Common myeloid progenitor, CD34-positive (primary cell): ENCODE results near the gene PCDH18.

ENCODE experiments used
- CTCF ChIA-PET: fragments of 350-600 bp; sonication (Branson Sonifier 250); formaldehyde crosslinking; loops from one replicate; lab custom pipeline; 2021; ENCODE audit warnings: antibody characterized with exemption; lab: Charles Lee
- POLR2A ChIA-PET: fragments of 350-600 bp; sonication (Branson Sonifier 250); formaldehyde crosslinking; loops from one replicate; lab custom pipeline; 2021; ENCODE audit warnings: antibody characterized with exemption; lab: Charles Lee
- DNase-seq, 3 donors: peaks; one replicate each; pipeline versions ENCODE4 v3.0.0 to v3.0.0-alpha.2; 2013
- H3K27ac ChIP-seq, 2 experiments: 1 replicate in 1 of 2; 2 replicates in 1 of 2; pipeline ENCODE4 v1.7.0; 2013; ENCODE audit warnings: inconsistent platforms in 2 of 2, low read length in 2 of 2, mild to moderate bottlenecking in 2 of 2, low read depth in 1 of 2, moderate library complexity in 1 of 2; ENCODE audit not compliant: severe bottlenecking in 2 of 2, insufficient read depth in 1 of 2, poor library complexity in 1 of 2
- H3K27me3 ChIP-seq, 5 experiments: replicated peaks in 2 of 5; 1 replicate in 3 of 5; 2 replicates in 2 of 5; pipeline versions ENCODE4 v1.6.1 to v1.7.0; 2013; ENCODE audit warnings: low read length in 4 of 5, mild to moderate bottlenecking in 2 of 5, moderate library complexity in 2 of 5, inconsistent platforms in 1 of 5; ENCODE audit not compliant: insufficient read depth in 5 of 5, control insufficient read depth in 4 of 5
- H3K36me3 ChIP-seq, 4 experiments: 1 replicate in 2 of 4; 2 replicates in 2 of 4; pipeline versions ENCODE4 v1.6.1 to v1.7.0; 2013; ENCODE audit warnings: low read length in 3 of 4, control low read depth in 1 of 4, mild to moderate bottlenecking in 1 of 4; ENCODE audit not compliant: control insufficient read depth in 4 of 4, insufficient read depth in 4 of 4
- H3K4me1 ChIP-seq, 4 experiments: 1 replicate in 3 of 4; 2 replicates in 1 of 4; pipeline versions ENCODE4 v1.6.1 to v1.7.1; 2013; ENCODE audit warnings: low read length in 3 of 4, mild to moderate bottlenecking in 3 of 4, control low read depth in 1 of 4, inconsistent platforms in 1 of 4, moderate library complexity in 1 of 4; ENCODE audit not compliant: control insufficient read depth in 4 of 4, insufficient read depth in 4 of 4; ENCODE audit errors: control extremely low read depth in 1 of 4
- H3K4me3 ChIP-seq, 7 experiments: 1 replicate in 4 of 7; 2 replicates in 3 of 7; pipeline versions ENCODE4 v1.5.1 to v1.7.0; 2013; ENCODE audit warnings: mild to moderate bottlenecking in 7 of 7, low read length in 6 of 7, moderate library complexity in 6 of 7, inconsistent platforms in 2 of 7, low read depth in 2 of 7, control low read depth in 1 of 7; ENCODE audit not compliant: insufficient read depth in 4 of 7, control insufficient read depth in 1 of 7; ENCODE audit errors: extremely low read depth in 1 of 7
- H3K9me3 ChIP-seq, 5 experiments: 1 replicate in 4 of 5; 2 replicates in 1 of 5; pipeline versions ENCODE4 v1.6.1 to v1.7.1; 2013; ENCODE audit warnings: low read length in 4 of 5, mild to moderate bottlenecking in 2 of 5, inconsistent platforms in 1 of 5, low read depth in 1 of 5, moderate library complexity in 1 of 5; ENCODE audit not compliant: control insufficient read depth in 4 of 5, insufficient read depth in 2 of 5; ENCODE audit errors: control extremely low read depth in 1 of 5
- WGBS: methylation state at CpG from one replicate; pipeline ENCODE4 v1.1.5; 2013; ENCODE audit not compliant: insufficient coverage; 5-methylcytosine and 5-hydroxymethylcytosine counted together

Gene PCDH18

GRCh38 chr4:137530176-137530575, 2.1 kb downstream of the PCDH18 start:
- no peaks in the 10 kb centered on the region for H3K4me1 ChIP-seq
- H3K4me3 ChIP-seq, result no peak overlapping the region
- peaks cover 4 to 19% (median 11%) of the 10 kb centered on the region in 5 experiments for H3K27me3 ChIP-seq
- POLR2A ChIA-PET, result no interaction called here
- DNase-seq, result no peak
- no peaks in the 10 kb centered on the region for H3K9me3 ChIP-seq
- WGBS, result 94% methylated on average over 6 of the region's 7 CpGs
- CTCF ChIA-PET, result no interaction called here
- H3K27ac ChIP-seq, result no peak overlapping the region
- H3K36me3 ChIP-seq, result no peaks in the 10 kb centered on the region

DNA sequence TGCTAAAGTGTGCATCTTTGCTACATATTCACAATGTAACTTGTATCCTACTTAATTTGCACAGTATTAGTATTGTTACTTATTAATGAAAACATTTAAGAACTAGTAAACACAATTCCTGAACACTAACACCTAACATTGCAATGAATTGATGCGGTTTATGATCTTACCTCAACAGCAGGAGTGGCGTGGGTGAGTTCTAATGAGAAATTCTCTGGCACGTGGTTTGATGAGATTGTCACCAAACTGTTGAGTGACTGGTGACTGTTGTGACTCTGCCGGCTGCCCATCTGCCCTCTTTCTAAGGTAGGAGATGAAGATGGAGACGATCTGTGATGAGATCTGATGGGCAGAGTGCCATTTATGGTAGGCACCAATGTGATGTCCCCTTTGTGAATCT, 2.9 kb downstream of the PCDH18 start:
- ChIA-PET POLR2A (no interaction called here), CTCF (no interaction called here)
- DNase-seq, result no peak
- H3K27me3 ChIP-seq, result peaks cover 4 to 19% (median 11%) of the 10 kb centered on the region in 5 experiments
- no peak overlapping the region for H3K4me3 ChIP-seq
- H3K36me3 ChIP-seq, result no peaks in the 10 kb centered on the region
- no peaks in the 10 kb centered on the region for H3K4me1 ChIP-seq
- H3K9me3 ChIP-seq, result no peaks in the 10 kb centered on the region
- no peak overlapping the region for H3K27ac ChIP-seq
- WGBS, result 80% methylated on average over 5 of the region's 5 CpGs

- Histone ChIP-seq H3K27me3 (peaks cover 4 to 19% (median 11%) of the 10 kb centered on the region in 5 experiments), H3K4me1 (no peaks in the 10 kb centered on the region), H3K27ac (no peak overlapping the region), H3K36me3 (no peaks in the 10 kb centered on the region), H3K4me3 (no peak overlapping the region), H3K9me3 (no peaks in the 10 kb centered on the region)
- CTCF ChIA-PET, result no interaction called here
- 100% methylated on average over 1 of the region's 4 CpGs for WGBS
- no peak for DNase-seq
- POLR2A ChIA-PET, result no interaction called here
Observed at GRCh38 chr4:137528673-137529072, 3.6 kb downstream of the PCDH18 start.

GRCh38 chr4:137526681-137527080, 5.6 kb downstream of the PCDH18 start:
- no peak for DNase-seq
- ChIA-PET CTCF (no interaction called here), POLR2A (no interaction called here)
- Histone ChIP-seq H3K27ac (no peak overlapping the region), H3K4me3 (no peak overlapping the region), H3K4me1 (no peaks in the 10 kb centered on the region), H3K9me3 (no peaks in the 10 kb centered on the region), H3K27me3 (peaks cover 0 to 7% (median 3%) of the 10 kb centered on the region in 5 experiments), H3K36me3 (no peaks in the 10 kb centered on the region)

DNA sequence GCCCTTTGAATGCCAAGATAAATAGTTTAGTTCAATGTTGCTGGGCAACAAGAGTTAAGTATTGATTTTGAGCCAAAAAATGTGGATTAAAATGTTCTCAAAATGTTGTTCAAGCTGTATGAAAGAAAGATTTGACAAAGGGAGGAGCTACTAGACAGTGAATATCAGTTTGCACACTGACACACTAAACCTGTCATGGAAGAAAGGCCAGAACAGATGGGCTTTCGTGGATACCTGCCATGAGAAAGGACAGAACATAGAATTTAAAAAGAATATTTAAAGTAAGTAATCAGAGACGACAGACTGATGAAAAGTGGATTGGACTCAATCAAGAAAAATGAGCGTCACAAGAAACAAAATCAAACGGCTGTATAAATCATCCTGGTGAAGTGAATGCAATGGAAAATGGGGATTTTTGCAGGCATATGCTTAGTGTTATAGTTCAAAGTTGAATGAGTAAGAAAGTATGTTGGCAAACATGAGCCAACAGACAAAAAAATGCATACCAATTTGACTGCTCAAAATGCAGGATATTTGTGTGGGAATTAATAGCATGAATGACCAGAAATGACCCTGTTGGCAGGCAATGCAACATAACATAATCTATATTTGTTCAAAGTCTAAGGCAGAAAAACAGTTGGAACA, 7.4 kb downstream of the PCDH18 start:
- H3K9me3 ChIP-seq, result no peaks in the 10 kb centered on the region
- no peaks in the 10 kb centered on the region for H3K4me1 ChIP-seq
- no peak for DNase-seq
- no peak overlapping the region for H3K27ac ChIP-seq
- CTCF ChIA-PET, result no interaction called here
- WGBS, result 91% methylated on average over 4 of the region's 4 CpGs
- no peak overlapping the region for H3K4me3 ChIP-seq
- no peaks in the 10 kb centered on the region for H3K36me3 ChIP-seq
- POLR2A ChIA-PET, result no interaction called here
- no peaks in the 10 kb centered on the region for H3K27me3 ChIP-seq

GRCh38 chr4:137523329-137523728, 9.0 kb downstream of the PCDH18 start:
- H3K27ac ChIP-seq, result no peak overlapping the region
- no peak for DNase-seq
- ChIA-PET CTCF (interaction anchor here (1.2 kb wide), 1 partner anchor 10 kb away, joined by 3 read pairs; no protein-coding TSS in a partner anchor), POLR2A (no interaction called here)
- no peaks in the 10 kb centered on the region for H3K9me3 ChIP-seq
- no peak overlapping the region for H3K4me3 ChIP-seq
- H3K27me3 ChIP-seq, result no peaks in the 10 kb centered on the region
- no peaks in the 10 kb centered on the region for H3K36me3 ChIP-seq
- no CpG with 5 or more reads among the region's 1 CpG for WGBS
- no peaks in the 10 kb centered on the region for H3K4me1 ChIP-seq

DNA sequence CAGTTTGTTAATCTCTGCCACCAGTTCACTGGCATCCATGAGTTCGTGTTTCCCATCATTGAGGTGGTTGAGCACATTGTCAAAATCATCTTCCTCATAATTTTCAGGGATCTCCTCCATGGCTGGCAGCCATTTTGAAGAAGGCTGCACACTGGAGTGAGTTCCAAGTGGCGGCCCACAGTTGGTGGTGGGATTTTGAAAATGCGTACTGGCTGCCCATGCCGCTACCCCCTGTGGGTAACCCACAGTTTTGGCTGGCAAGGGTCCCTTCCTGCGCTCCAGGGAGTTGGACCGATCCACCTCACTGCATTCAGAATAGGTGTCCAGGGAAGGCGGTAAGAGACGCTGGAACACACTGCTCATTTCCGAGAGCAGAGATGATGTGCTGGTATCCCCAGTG, 11.2 kb downstream of the PCDH18 start:
- WGBS, result 99% methylated on average over 9 of the region's 9 CpGs
- no peak overlapping the region for H3K27ac ChIP-seq

More for the DNA sequence above, 11.2 kb downstream of the PCDH18 start:
- no peak for DNase-seq
- ChIA-PET CTCF (no interaction called here), POLR2A (no interaction called here)
- no peaks in the 10 kb centered on the region for H3K27me3 ChIP-seq
- H3K4me1 ChIP-seq, result no peaks in the 10 kb centered on the region
- no peaks in the 10 kb centered on the region for H3K9me3 ChIP-seq
- H3K36me3 ChIP-seq, result no peaks in the 10 kb centered on the region
- H3K4me3 ChIP-seq, result no peak overlapping the region
